Right kidney (tissue), 9 donors: ENCODE measurements around the gene VPREB1.
"Not testable (repeated sequence)": the region's sequence is repeated elsewhere in the genome, so short reads cannot be mapped to it uniquely, and the experiment has no call there.

Experiments
- DNase-seq: peaks from one replicate; pipeline ENCODE4 v3.0.0-alpha.2; 2016
- long read RNA-seq, 8 donors: transcript quantifications; one replicate each; lab custom pipeline, GENCODE V29; 2026

The VPREB1 gene
- long read RNA-seq, donor 1, result 0 reads
- long read RNA-seq, donor 2, partial matches to known transcripts, result 0 of 1 reads
- long read RNA-seq, donor 2, other reads (novel, unspliced or antisense), result 0 of 1 reads
- long read RNA-seq, donor 3, result 0 reads
- long read RNA-seq, donor 4, result 0 reads
- long read RNA-seq, donor 5, result 0 reads
- long read RNA-seq, donor 6, result 0 reads
- long read RNA-seq, donor 7, result 0 reads
- long read RNA-seq, donor 8, result 0 reads

GRCh38 chr22:22244316-22245250 lies at the start of gene VPREB1:
VPREB1 (plus strand) TSS chr22:22244786; CDS start chr22:22244814, 28 bp downstream.
- DNase-seq, result no peak

- no peak for DNase-seq
These were observed 49.7 kb upstream of the VPREB1 start for GRCh38 chr22:22194931-22195264.

GRCh38 chr22:22195265-22196017 lies 49.1 kb upstream of the VPREB1 start:
- DNase-seq, result no peak

GRCh38 chr22:22196018-22196533 lies 48.5 kb upstream of the VPREB1 start:
- no peak for DNase-seq

- DNase-seq, result no peak
These were observed 47.6 kb upstream of the VPREB1 start for GRCh38 chr22:22196833-22197477.

GRCh38 chr22:22197993-22198402 lies 46.6 kb upstream of the VPREB1 start:
- no peak for DNase-seq

- no peak for DNase-seq
These were observed 45.8 kb upstream of the VPREB1 start for GRCh38 chr22:22198751-22199150.

- no peak for DNase-seq
These were observed 45.0 kb upstream of the VPREB1 start for GRCh38 chr22:22199634-22200033.

- DNase-seq, result no peak
These were observed 43.9 kb upstream of the VPREB1 start for GRCh38 chr22:22200569-22201184.

- DNase-seq, result no peak
These were observed 43.2 kb upstream of the VPREB1 start for GRCh38 chr22:22201185-22201929.

GRCh38 chr22:22201930-22202343 lies 42.6 kb upstream of the VPREB1 start:
- DNase-seq, result no peak

GRCh38 chr22:22203048-22203971 lies 41.3 kb upstream of the VPREB1 start:
- DNase-seq, result no peak

- peak; percentile 55 for DNase-seq
These were observed 36.6 kb upstream of the VPREB1 start for GRCh38 chr22:22207845-22208564.

GRCh38 chr22:22208652-22209051 lies 35.9 kb upstream of the VPREB1 start:
- DNase-seq, result no peak

- DNase-seq, result not testable (repeated sequence)
These were observed 35.4 kb upstream of the VPREB1 start for GRCh38 chr22:22209080-22209640.

GRCh38 chr22:22210375-22210774 lies 34.2 kb upstream of the VPREB1 start:
- no peak for DNase-seq

- no peak for DNase-seq
These were observed 33.4 kb upstream of the VPREB1 start for GRCh38 chr22:22210889-22211833.

GRCh38 chr22:22213231-22213630 lies 31.4 kb upstream of the VPREB1 start:
- DNase-seq, result no peak
